ENCODE results near the gene OR10T2.
"Not testable (repeated sequence)": the region's sequence is repeated elsewhere in the genome, so short reads cannot be mapped to it uniquely, and the experiment has no call there.

OR10T2 gene, protein sequence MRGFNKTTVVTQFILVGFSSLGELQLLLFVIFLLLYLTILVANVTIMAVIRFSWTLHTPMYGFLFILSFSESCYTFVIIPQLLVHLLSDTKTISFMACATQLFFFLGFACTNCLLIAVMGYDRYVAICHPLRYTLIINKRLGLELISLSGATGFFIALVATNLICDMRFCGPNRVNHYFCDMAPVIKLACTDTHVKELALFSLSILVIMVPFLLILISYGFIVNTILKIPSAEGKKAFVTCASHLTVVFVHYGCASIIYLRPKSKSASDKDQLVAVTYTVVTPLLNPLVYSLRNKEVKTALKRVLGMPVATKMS

DNA sequence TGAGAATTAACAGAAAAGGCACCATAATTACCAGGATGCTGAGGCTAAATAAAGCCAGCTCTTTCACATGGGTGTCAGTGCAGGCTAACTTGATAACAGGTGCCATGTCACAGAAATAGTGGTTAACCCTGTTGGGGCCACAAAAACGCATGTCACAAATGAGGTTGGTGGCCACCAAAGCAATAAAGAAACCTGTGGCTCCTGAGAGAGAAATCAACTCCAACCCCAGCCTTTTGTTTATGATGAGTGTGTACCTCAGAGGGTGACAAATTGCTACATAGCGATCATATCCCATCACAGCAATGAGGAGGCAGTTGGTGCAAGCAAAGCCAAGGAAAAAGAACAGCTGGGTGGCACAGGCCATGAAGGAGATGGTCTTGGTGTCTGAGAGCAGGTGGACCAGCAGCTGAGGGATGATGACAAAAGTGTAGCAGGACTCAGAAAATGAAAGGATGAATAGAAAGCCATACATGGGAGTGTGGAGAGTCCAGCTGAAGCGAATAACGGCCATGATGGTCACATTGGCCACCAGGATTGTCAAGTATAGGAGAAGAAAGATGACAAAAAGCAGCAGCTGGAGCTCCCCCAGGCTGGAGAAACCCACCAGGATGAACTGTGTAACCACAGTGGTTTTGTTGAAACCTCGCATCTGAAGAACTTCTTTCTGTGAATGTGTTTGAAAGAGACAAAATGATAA lies at the start of gene OR10T2:
Gene OR10T2 (minus strand): TSS at position 649 of the 697 bp plus-strand sequence. CDS start 0 bp downstream, at position 649.
- ChIA-PET POLR2A (ENCODE audit: low non-redundant PET) (no interaction called here), CTCF (no interaction called here)
- no peak within 1 kb of the TSS for H3K27ac ChIP-seq
- no peak for DNase-seq (ENCODE audit: low spot score)
- TF ChIP-seq, protein P1, sequence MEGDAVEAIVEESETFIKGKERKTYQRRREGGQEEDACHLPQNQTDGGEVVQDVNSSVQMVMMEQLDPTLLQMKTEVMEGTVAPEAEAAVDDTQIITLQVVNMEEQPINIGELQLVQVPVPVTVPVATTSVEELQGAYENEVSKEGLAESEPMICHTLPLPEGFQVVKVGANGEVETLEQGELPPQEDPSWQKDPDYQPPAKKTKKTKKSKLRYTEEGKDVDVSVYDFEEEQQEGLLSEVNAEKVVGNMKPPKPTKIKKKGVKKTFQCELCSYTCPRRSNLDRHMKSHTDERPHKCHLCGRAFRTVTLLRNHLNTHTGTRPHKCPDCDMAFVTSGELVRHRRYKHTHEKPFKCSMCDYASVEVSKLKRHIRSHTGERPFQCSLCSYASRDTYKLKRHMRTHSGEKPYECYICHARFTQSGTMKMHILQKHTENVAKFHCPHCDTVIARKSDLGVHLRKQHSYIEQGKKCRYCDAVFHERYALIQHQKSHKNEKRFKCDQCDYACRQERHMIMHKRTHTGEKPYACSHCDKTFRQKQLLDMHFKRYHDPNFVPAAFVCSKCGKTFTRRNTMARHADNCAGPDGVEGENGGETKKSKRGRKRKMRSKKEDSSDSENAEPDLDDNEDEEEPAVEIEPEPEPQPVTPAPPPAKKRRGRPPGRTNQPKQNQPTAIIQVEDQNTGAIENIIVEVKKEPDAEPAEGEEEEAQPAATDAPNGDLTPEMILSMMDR (conservative IDR thresholded peaks at IDR 0.05; ENCODE audit: low read depth), result no peak

DNA sequence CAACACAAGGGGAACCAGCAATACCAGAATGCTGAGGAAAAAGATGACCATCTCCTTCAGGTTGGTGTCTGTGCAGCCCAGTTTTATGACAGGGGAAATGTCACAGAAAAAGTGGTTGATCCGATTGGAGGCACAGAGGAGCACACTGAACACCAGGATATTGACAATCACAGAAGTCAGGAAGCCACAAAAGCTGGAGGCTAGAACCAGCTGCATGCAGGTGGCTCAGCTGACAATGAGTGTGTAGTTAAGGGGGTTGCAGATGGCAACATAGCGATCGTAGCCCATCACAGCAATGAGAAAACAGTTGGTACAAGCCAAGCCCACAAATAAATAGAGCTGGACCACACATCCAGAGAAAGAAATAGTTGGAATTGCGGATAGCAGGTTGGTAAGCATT lies 46.1 kb upstream of the OR10T2 start:
- ChIA-PET POLR2A (ENCODE audit: low non-redundant PET) (no interaction called here), CTCF (no interaction called here)
- no peak for DNase-seq (ENCODE audit: low spot score)
- TF ChIP-seq, protein P1 (conservative IDR thresholded peaks at IDR 0.05; ENCODE audit: low read depth), result no peak
- no peak overlapping the region for H3K27ac ChIP-seq

DNA sequence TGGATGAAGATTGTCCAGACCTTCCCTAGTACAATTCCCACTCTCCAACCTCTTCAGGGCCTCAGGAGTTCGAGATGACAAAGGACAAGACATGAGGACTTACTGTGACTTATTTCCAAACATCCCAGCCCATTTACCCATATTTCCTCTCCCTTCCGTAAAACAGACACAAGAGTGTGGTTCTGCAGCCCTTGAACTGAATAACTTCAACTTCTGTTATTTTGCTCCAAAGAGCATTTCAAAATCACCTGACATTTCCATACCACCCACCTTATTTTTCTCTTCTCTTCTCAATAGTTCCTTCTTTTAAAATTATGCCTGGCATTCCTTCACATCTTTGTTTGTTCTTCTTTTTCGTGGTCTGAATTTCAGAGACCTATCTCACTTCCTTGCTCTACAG lies 35.5 kb upstream of the OR10T2 start:
- CTCF ChIA-PET, result no interaction called here
- DNase-seq (ENCODE audit: low spot score), result no peak
- no peak overlapping the region for H3K27ac ChIP-seq
- TF ChIP-seq, protein P1 (conservative IDR thresholded peaks at IDR 0.05; ENCODE audit: low read depth), result no peak
- POLR2A ChIA-PET (ENCODE audit: low non-redundant PET), result no interaction called here

DNA sequence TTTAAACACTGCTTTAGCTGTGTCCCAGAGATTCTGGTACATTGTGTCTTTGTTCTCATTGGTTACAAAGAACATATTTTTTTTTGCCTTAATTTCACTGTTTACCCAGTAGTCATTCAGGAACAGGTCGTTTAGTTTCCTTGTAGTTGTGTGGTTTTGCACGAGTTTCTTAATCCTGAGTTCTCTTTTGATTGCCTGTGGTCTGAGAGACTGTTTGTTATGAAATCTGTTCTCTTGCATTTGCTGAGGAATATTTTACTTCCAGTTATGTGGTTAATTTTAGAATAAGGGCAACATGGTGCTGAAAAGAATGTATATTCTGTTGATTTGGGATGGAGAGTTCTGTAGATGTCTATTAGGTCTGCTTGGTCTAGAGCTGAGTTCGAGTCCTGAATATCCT lies 30.9 kb upstream of the OR10T2 start:
- CTCF ChIA-PET; DNase-seq (ENCODE audit: low spot score); H3K27ac ChIP-seq: not testable (repeated sequence)
- POLR2A ChIA-PET (ENCODE audit: low non-redundant PET), result interaction anchor here (0.5 kb wide), 1 partner anchor 979 kb away, joined by 5 read pairs; no protein-coding TSS in a partner anchor

DNA sequence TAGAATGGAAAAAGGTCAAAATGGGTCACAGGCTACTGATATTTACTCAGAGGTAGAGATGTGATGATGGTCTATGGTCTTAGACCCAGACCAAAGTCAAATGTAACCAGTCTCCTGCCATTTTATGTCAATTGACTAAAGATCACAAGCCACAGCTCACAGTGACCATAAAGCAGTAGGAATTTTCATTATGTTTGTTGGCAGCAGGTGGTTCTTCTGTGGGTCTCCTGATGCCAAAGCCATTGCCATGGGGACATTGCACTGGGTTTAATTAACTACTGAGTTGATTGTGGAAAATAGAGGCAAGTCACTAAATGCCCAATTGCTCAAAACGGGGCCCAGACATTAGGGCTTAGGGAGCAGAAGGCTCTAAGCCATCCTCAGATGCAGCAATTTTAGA lies 26.9 kb upstream of the OR10T2 start, which contains the start of gene OR10K2:
Gene OR10K2 (minus strand): TSS at position 101 of the 400 bp plus-strand sequence. CDS start 5,371 bp downstream, outside the sequence.
- CTCF ChIA-PET, result no interaction called here
- TF ChIP-seq, protein P1 (conservative IDR thresholded peaks at IDR 0.05; ENCODE audit: low read depth), result no peak
- no peak for DNase-seq (ENCODE audit: low spot score)
- POLR2A ChIA-PET (ENCODE audit: low non-redundant PET), result no interaction called here
- no peak within 1 kb of the TSS for H3K27ac ChIP-seq

DNA sequence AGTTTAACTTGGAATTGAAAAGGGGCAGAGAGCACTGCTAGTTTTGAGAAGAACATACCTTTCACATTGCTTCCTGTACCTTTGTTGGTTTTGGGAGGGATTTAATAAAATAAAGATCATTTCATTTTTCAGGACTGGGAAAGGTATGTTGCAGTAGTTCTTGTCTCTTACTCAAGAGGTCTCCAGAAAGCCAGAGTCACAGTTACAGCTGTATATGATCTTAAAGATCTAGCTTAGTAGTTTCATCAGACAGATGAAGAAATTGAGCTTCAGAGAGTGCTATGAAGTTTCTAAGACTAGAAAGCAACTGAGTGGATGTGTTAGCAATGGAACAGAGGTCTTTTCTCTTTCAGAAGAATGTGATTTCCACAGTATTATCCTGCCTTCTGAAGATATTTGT lies 25.8 kb upstream of the OR10T2 start:
- POLR2A ChIA-PET (ENCODE audit: low non-redundant PET), result no interaction called here
- H3K27ac ChIP-seq, result no peak overlapping the region
- no peak for DNase-seq (ENCODE audit: low spot score)
- CTCF ChIA-PET, result no interaction called here
- TF ChIP-seq, protein P1 (conservative IDR thresholded peaks at IDR 0.05; ENCODE audit: low read depth), result no peak

DNA sequence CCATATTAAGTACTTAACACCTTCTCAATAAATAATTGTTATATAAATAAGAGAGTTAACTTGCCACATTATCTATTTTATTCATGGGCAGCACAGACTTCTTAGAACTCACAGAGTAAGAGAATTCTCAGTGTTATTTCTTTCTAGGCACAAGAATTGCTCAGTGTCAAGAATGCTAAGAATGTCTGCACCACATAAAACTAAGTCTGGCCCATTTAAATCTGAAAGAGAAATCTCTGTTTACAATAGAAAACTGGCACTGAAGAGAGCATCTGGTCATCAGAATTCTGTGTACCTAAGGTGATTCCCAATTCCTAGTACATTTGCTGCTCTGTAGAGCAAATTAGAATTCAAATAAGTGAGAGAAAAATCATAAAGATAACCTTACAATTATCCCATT lies 22.9 kb upstream of the OR10T2 start:
- H3K27ac ChIP-seq, result no peak overlapping the region
- ChIA-PET POLR2A (ENCODE audit: low non-redundant PET) (no interaction called here), CTCF (no interaction called here)
- TF ChIP-seq, protein P1 (conservative IDR thresholded peaks at IDR 0.05; ENCODE audit: low read depth), result no peak
- no peak for DNase-seq (ENCODE audit: low spot score)
